DND-41 (cell line): Measurements from ENCODE around the gene MYH7.

Experiments used
- CTCF ChIP-seq: IDR thresholded peaks from 2 replicates; pipeline ENCODE4 v1.5.1; 2012; ENCODE audit warnings: borderline replicate concordance, low read length, moderate library complexity, mild to moderate bottlenecking; ENCODE audit not compliant: poor library complexity, severe bottlenecking; ENCODE audit errors: extremely low read depth
- EZH2 ChIP-seq: IDR thresholded peaks from 3 replicates; pipeline ENCODE4 v1.6.1; 2012; ENCODE audit warnings: borderline replicate concordance, low read depth, mild to moderate bottlenecking, moderate library complexity, low read length, inconsistent platforms; ENCODE audit not compliant: severe bottlenecking

- TF ChIP-seq CTCF (no peak), EZH2 (no peak)
Measured at GRCh38 chr14:23376482-23377197, 58.8 kb downstream of the MYH7 start, which contains the start of gene CMTM5.
